Fibroblast of the aortic adventitia (primary cell): ENCODE results near the gene ADAT1. TPM values are rescaled to one million over a fixed set of nuclear protein-coding genes. Genes with fewer than 3 reads are reported as not detected.

Source experiments
- DNase-seq: peaks from one replicate; pipeline ENCODE4 v3.0.0-alpha.2; 2010; ENCODE audit warnings: low read depth
- H3K4me3 ChIP-seq: 2 replicates; pipeline ENCODE4 v1.5.1; 2011; ENCODE audit warnings: low read depth, mild to moderate bottlenecking, control low read depth, low read length, moderate library complexity
- CTCF ChIP-seq: IDR thresholded peaks from 2 replicates; pipeline ENCODE4 v1.5.1; 2011; ENCODE audit warnings: mild to moderate bottlenecking, low read length, control low read depth, inconsistent platforms; ENCODE audit not compliant: insufficient read depth
- total RNA-seq: library from RNA; depleted of rRNA; stranded (reverse); fragments of >200 nt; gene quantifications from 2 replicates; pipeline ENCODE4 v1.2.3, GENCODE V29; 2012; ENCODE audit warnings: low replicate concordance

Gene ADAT1
- total RNA-seq, 1 donor, result 65.1 TPM

GRCh38 chr16:75578212-75578611 lies 44.9 kb downstream of the ADAT1 start:
- no peak overlapping the region for H3K4me3 ChIP-seq
- TF ChIP-seq CTCF, result no peak
- DNase-seq, result no peak

GRCh38 chr16:75576384-75576811 lies 46.7 kb downstream of the ADAT1 start:
- TF ChIP-seq CTCF, result no peak
- DNase-seq, result no peak
- H3K4me3 ChIP-seq, result no peak overlapping the region

- DNase-seq, result no peak
- no peak overlapping the region for H3K4me3 ChIP-seq
- no peak for TF ChIP-seq CTCF
Measured at GRCh38 chr16:75575958-75576357, 47.1 kb downstream of the ADAT1 start.

GRCh38 chr16:75573955-75574354 lies 49.1 kb downstream of the ADAT1 start:
- TF ChIP-seq CTCF, result no peak
- H3K4me3 ChIP-seq, result no peak overlapping the region
- no peak for DNase-seq

GRCh38 chr16:75572864-75573542 lies 50.1 kb downstream of the ADAT1 start:
- DNase-seq, result no peak
- TF ChIP-seq CTCF, result no peak

GRCh38 chr16:75570396-75571065 lies 52.5 kb downstream of the ADAT1 start:
- no peak for DNase-seq
- no peak for TF ChIP-seq CTCF
- no peak overlapping the region for H3K4me3 ChIP-seq

More at GRCh38 chr16:75572864-75573542, 50.1 kb downstream of the ADAT1 start:
- no peak overlapping the region for H3K4me3 ChIP-seq

GRCh38 chr16:75567911-75568310 lies 55.2 kb downstream of the ADAT1 start:
- TF ChIP-seq CTCF, result no peak
- H3K4me3 ChIP-seq, result no peak overlapping the region
- no peak for DNase-seq
